Heart left ventricle (tissue), 16 donors: ENCODE results near the gene ZBTB46. TPM values are rescaled to one million over a fixed set of nuclear protein-coding genes. Genes with fewer than 3 reads are reported as not detected.

Source experiments
- ATAC-seq, 4 donors: fragments of 200-7000 bp; cut with Tn5 transposase; one replicate each; pipeline ENCODE4 v1.9.1; 2020 to 2022; ENCODE audit warnings: moderate library complexity in 4 of 4, mild to moderate bottlenecking in 3 of 4, moderate number of reproducible peaks in 1 of 4
- DNase-seq, 5 donors: peaks; one replicate each; pipeline ENCODE4 v3.0.0-alpha.2; 2020
- H3K27ac ChIP-seq, 12 donors: fragments of 200-600 bp; sonication (generic) in 4 of 12; one replicate each; pipeline versions ENCODE4 v1.5.0 to v1.8.0; 2016 to 2022; ENCODE audit warnings: mild to moderate bottlenecking in 2 of 12
- H3K27me3 ChIP-seq, 9 donors: fragments of 200-600 bp; sonication (generic) in 2 of 9; one replicate each; pipeline versions ENCODE4 v1.5.1 to v1.8.0; 2016 to 2022; ENCODE audit warnings: mild to moderate bottlenecking in 3 of 9
- H3K36me3 ChIP-seq, 9 donors: fragments of 200-600 bp; sonication (generic) in 2 of 9; one replicate each; pipeline versions ENCODE4 v1.5.0 to v1.8.0; 2018 to 2022; ENCODE audit warnings: mild to moderate bottlenecking in 2 of 9
- H3K4me1 ChIP-seq, 12 donors: fragments of 200-600 bp; sonication (generic) in 4 of 12; one replicate each; pipeline versions ENCODE4 v1.5.0 to v1.8.0; 2016 to 2022; ENCODE audit warnings: mild to moderate bottlenecking in 3 of 12
- H3K4me3 ChIP-seq, 12 donors: fragments of 200-600 bp; sonication (generic) in 4 of 12; one replicate each; pipeline versions ENCODE4 v1.5.0 to v1.8.0; 2017 to 2022; ENCODE audit warnings: mild to moderate bottlenecking in 9 of 12, moderate library complexity in 4 of 12
- H3K9me3 ChIP-seq, 12 donors: fragments of 200-600 bp; sonication (generic) in 4 of 12; one replicate each; pipeline versions ENCODE4 v1.5.0 to v1.8.0; 2016 to 2022; ENCODE audit warnings: mild to moderate bottlenecking in 1 of 12
- CTCF ChIP-seq, 12 donors: fragments of 200-600 bp; sonication (generic) in 4 of 12; IDR thresholded peaks; one replicate each; pipeline versions ENCODE4 v1.5.0 to v1.8.0; 2018 to 2022; ENCODE audit warnings: antibody characterized with exemption in 12 of 12, mild to moderate bottlenecking in 5 of 12
- POLR2A ChIP-seq, 2 donors: fragments of 450-650 bp; IDR thresholded peaks; one replicate each; pipeline ENCODE4 v1.6.1; 2017; ENCODE audit warnings: antibody characterized with exemption in 2 of 2, mild to moderate bottlenecking in 2 of 2, moderate library complexity in 2 of 2
- WGBS, 4 donors: extraction: QIAGEN DNeasy Blood & Tissue Kit in 2 of 4; methylation state at CpG; one replicate each; pipeline versions ENCODE4 v1.1.5 to v1.1.7; 2013 to 2018; 5-methylcytosine and 5-hydroxymethylcytosine counted together
- intact Hi-C, 10 donors: fragments of 100-400 bp; cut with DNase I; formaldehyde crosslinking; loops; one replicate each; pipeline versions ENCODE4 v1.11.1 to v1.14.2; 2022
- polyA plus RNA-seq, 2 donors: library from polyadenylated mRNA; stranded (reverse); fragments of 200-250 nt; gene quantifications; one replicate each; pipeline ENCODE4 v1.2.3, GENCODE V29; 2013
- total RNA-seq, 9 donors: library from RNA; depleted of rRNA in 2 of 9; stranded (reverse); fragments of >200 nt in 2 of 9; fragmentation: NEBNext Ultra II Directional in 3 of 9; extraction: Animal tissue kit (Norgen Biotek cat#: 25700) in 3 of 9; gene quantifications; one replicate each; pipeline versions ENCODE4 v1.1.0 to v1.2.4, GENCODE V29; 2016 to 2023
- donor health status: ischemic (EF 13 %, LVEDD 7.1; RV severe dilation, severe dysfunction).
- donor health status: healthy with polysubstance abuse.
- donor health status: DM: no; HTN: yes; CAD: no.
- donor health status: DM: no; HTN: no; CAD: no.
- donor health status: ischemic (EF 25% LVEDD 6.9; RV normal size, moderate dysfunction).
- donor health status: ischemic (EF 25% LVEDD 5.7; RV mildly dilated, moderate dysfunction).
- donor health status: healthy.
- donor health status: DM: yes; HTN: yes; CAD: no.
- donor health status: ischemic (EF 35%, LVEDD 5.7; RV mildly dilated, moderate dysfunction).
- donor health status: nonischemic (EF 11% LVEDD 7.7; RV severe dilation, severe dysfunction).
- donor health status: DM: yes; HTN: yes; CAD: no.
- donor health status: PGD.
- donor health status: ischemic (EF 29% LVEDD 5.4; RV normal size, mild dysfunction).
- donor health status: nonischemic (EF 23%, LVEDD 6.1; RV moderate dilation, normal function).

The ZBTB46 gene
- total and polyA plus RNA-seq, 11 donors, result 6.6 to 27.4 (median 14.3) TPM

- H3K9me3 ChIP-seq, result no peaks in the 10 kb centered on the region
- H3K4me3 ChIP-seq, result peak overlapping the region; percentile 48 to 99 (median 79)
- H3K4me1 ChIP-seq, result peaks cover 11 to 75% (median 53%) of the 10 kb centered on the region in 12 donors
- intact Hi-C loops, result loop anchor here in 7 of 10 donors (2.0 to 5.0 kb wide), 5 partner anchors 29 to 87 kb away; partner anchors contain the start of gene ABHD16B (in 2 of the 7)
- TF ChIP-seq CTCF (IDR thresholded peaks at IDR 0.05) (no peak), POLR2A (IDR thresholded peaks at IDR 0.05) (no peak)
- H3K36me3 ChIP-seq, result peaks cover 0 to 3% (median 0%) of the 10 kb centered on the region in 9 donors
- ATAC-seq (no peak), DNase-seq (no peak)
- peak overlapping the region; percentile 66 to 94 (median 88) for H3K27ac ChIP-seq
- peaks cover 0 to 27% (median 0%) of the 10 kb centered on the region in 9 donors for H3K27me3 ChIP-seq
- WGBS, 4 donors, result 6 to 13% (median 11%) methylated on average over 10 of the region's 10 CpGs
Observed at GRCh38 chr20:63829603-63829944, 1.5 kb downstream of the ZBTB46 start.

GRCh38 chr20:63828951-63829350, 2.1 kb downstream of the ZBTB46 start:
- ATAC-seq (no peak), DNase-seq (no peak)
- Histone ChIP-seq H3K4me3 (peak overlapping the region in 11 of 12 donors; percentile 48 to 99 (median 77)), H3K27me3 (peaks cover 0 to 27% (median 0%) of the 10 kb centered on the region in 9 donors), H3K4me1 (peaks cover 5 to 71% (median 48%) of the 10 kb centered on the region in 12 donors), H3K27ac (peak overlapping the region in 11 of 12 donors; percentile 53 to 94 (median 89)), H3K36me3 (peaks cover 0 to 3% (median 0%) of the 10 kb centered on the region in 9 donors), H3K9me3 (no peaks in the 10 kb centered on the region)
- WGBS, 4 donors, result 39 to 56% (median 50%) methylated on average over 10 of the region's 10 CpGs
- intact Hi-C loops, result loop anchor here in 7 of 10 donors (2.0 to 5.0 kb wide), 5 partner anchors 30 to 87 kb away; partner anchors contain the start of gene ABHD16B (in 2 of the 7)
- TF ChIP-seq CTCF (IDR thresholded peaks at IDR 0.05), result peak in 2 of 12 donors; percentile 15 to 22
- TF ChIP-seq POLR2A (IDR thresholded peaks at IDR 0.05), result no peak

- no peak for TF ChIP-seq CTCF (IDR thresholded peaks at IDR 0.05)
- TF ChIP-seq POLR2A (IDR thresholded peaks at IDR 0.05), result no peak
- intact Hi-C loops, result loop anchor here in 7 of 10 donors (2.0 to 5.0 kb wide), 5 partner anchors 30 to 86 kb away; partner anchors contain the start of gene ABHD16B (in 2 of the 7)
- peak in 1 of 4 donors; percentile 3 for ATAC-seq
- Histone ChIP-seq H3K4me1 (peaks cover 2 to 71% (median 46%) of the 10 kb centered on the region in 12 donors), H3K36me3 (peaks cover 0 to 3% (median 0%) of the 10 kb centered on the region in 9 donors), H3K27me3 (peaks cover 0 to 27% (median 0%) of the 10 kb centered on the region in 9 donors), H3K9me3 (no peaks in the 10 kb centered on the region), H3K27ac (peak overlapping the region in 11 of 12 donors; percentile 53 to 94 (median 89)), H3K4me3 (peak overlapping the region in 10 of 12 donors; percentile 48 to 99 (median 78))
- DNase-seq, result no peak
- WGBS, 4 donors, result 32 to 51% (median 48%) methylated on average over 14 of the region's 14 CpGs
Observed at GRCh38 chr20:63828545-63828944, 2.5 kb downstream of the ZBTB46 start.

GRCh38 chr20:63828124-63828523, 2.9 kb downstream of the ZBTB46 start:
- H3K4me3 ChIP-seq, result peak overlapping the region in 10 of 12 donors; percentile 48 to 99 (median 78)
- intact Hi-C loops, result loop anchor here in 7 of 10 donors (2.0 to 5.0 kb wide), 5 partner anchors 31 to 86 kb away; partner anchors contain the start of gene ABHD16B (in 2 of the 7)
- no peak for DNase-seq
- H3K36me3 ChIP-seq, result peaks cover 0 to 3% (median 0%) of the 10 kb centered on the region in 9 donors
- WGBS, 4 donors, result 64 to 85% (median 73%) methylated on average over 8 of the region's 8 CpGs
- peaks cover 0 to 71% (median 45%) of the 10 kb centered on the region in 12 donors for H3K4me1 ChIP-seq
- H3K9me3 ChIP-seq, result no peaks in the 10 kb centered on the region
- no peak for TF ChIP-seq POLR2A (IDR thresholded peaks at IDR 0.05)
- no peak for TF ChIP-seq CTCF (IDR thresholded peaks at IDR 0.05)
- peak overlapping the region in 10 of 12 donors; percentile 53 to 94 (median 89) for H3K27ac ChIP-seq
- H3K27me3 ChIP-seq, result peaks cover 0 to 27% (median 0%) of the 10 kb centered on the region in 9 donors
- no peak for ATAC-seq
